ENCODE data around the gene CNEP1R1. TPM values are rescaled to one million over a fixed set of nuclear protein-coding genes. Genes with fewer than 3 reads are reported as not detected.

Gene CNEP1R1
- total RNA-seq, 3 donors from 2014 or later: 19.3 to 20.8 (median 20.3) TPM

GRCh38 chr16:50046853-50047252 lies 21.8 kb downstream of the CNEP1R1 start:
- Histone ChIP-seq H3K9me3 (no peaks in the 10 kb centered on the region), H3K4me3 (no peak overlapping the region), H3K4me1 (ENCODE audit: low read depth) (no peaks in the 10 kb centered on the region), H3K36me3 (ENCODE audit: low read depth) (no peaks in the 10 kb centered on the region)
- intact Hi-C loops (cut with DNase I, micrococcal nuclease): no loop called here
- no peak for TF ChIP-seq CTCF (IDR thresholded peaks at IDR 0.05)
- no peak for DNase-seq
- no peak for ATAC-seq

GRCh38 chr16:50047864-50048263 lies 22.8 kb downstream of the CNEP1R1 start:
- Histone ChIP-seq H3K9me3 (no peaks in the 10 kb centered on the region), H3K4me1 (ENCODE audit: low read depth) (no peaks in the 10 kb centered on the region), H3K36me3 (ENCODE audit: low read depth) (no peaks in the 10 kb centered on the region), H3K4me3 (no peak overlapping the region)
- ATAC-seq: no peak
- TF ChIP-seq CTCF (IDR thresholded peaks at IDR 0.05): no peak
- intact Hi-C loops (cut with DNase I, micrococcal nuclease): no loop called here
- DNase-seq: no peak

- no peak for DNase-seq
- Histone ChIP-seq H3K4me3 (no peak overlapping the region), H3K4me1 (ENCODE audit: low read depth) (no peaks in the 10 kb centered on the region), H3K9me3 (no peaks in the 10 kb centered on the region), H3K36me3 (ENCODE audit: low read depth) (no peaks in the 10 kb centered on the region)
- no peak for ATAC-seq
- intact Hi-C loops (cut with DNase I, micrococcal nuclease): no loop called here
- no peak for TF ChIP-seq CTCF (IDR thresholded peaks at IDR 0.05)
These were observed 25.8 kb downstream of the CNEP1R1 start for GRCh38 chr16:50050802-50051201.

GRCh38 chr16:50056226-50056625 lies 31.2 kb downstream of the CNEP1R1 start:
- Histone ChIP-seq H3K4me1 (ENCODE audit: low read depth) (no peaks in the 10 kb centered on the region), H3K4me3 (no peak overlapping the region), H3K36me3 (ENCODE audit: low read depth) (no peaks in the 10 kb centered on the region), H3K9me3 (peaks cover 11% of the 10 kb centered on the region)
- TF ChIP-seq CTCF (IDR thresholded peaks at IDR 0.05): no peak
- DNase-seq (no peak), ATAC-seq (no peak)
- intact Hi-C loops (cut with DNase I, micrococcal nuclease): no loop called here

GRCh38 chr16:50058091-50058771 lies 33.2 kb downstream of the CNEP1R1 start:
- no peak for DNase-seq
- intact Hi-C loops (cut with DNase I, micrococcal nuclease): no loop called here
- peaks cover 11% of the 10 kb centered on the region for H3K9me3 ChIP-seq
- ATAC-seq: no peak
- TF ChIP-seq CTCF (IDR thresholded peaks at IDR 0.05): no peak
- H3K4me3 ChIP-seq: no peak overlapping the region
- no peaks in the 10 kb centered on the region for H3K36me3 ChIP-seq (ENCODE audit: low read depth)
- no peaks in the 10 kb centered on the region for H3K4me1 ChIP-seq (ENCODE audit: low read depth)

GRCh38 chr16:50059111-50059510 lies 34.1 kb downstream of the CNEP1R1 start:
- no peaks in the 10 kb centered on the region for H3K4me1 ChIP-seq (ENCODE audit: low read depth)
- intact Hi-C loops (cut with DNase I, micrococcal nuclease): no loop called here

More at GRCh38 chr16:50059111-50059510, 34.1 kb downstream of the CNEP1R1 start:
- H3K9me3 ChIP-seq: peaks cover 11% of the 10 kb centered on the region
- TF ChIP-seq CTCF (IDR thresholded peaks at IDR 0.05): no peak
- DNase-seq (no peak), ATAC-seq (no peak)
- H3K4me3 ChIP-seq: no peak overlapping the region
- no peaks in the 10 kb centered on the region for H3K36me3 ChIP-seq (ENCODE audit: low read depth)
